HG03175 (cell line): ENCODE results near the gene TNRC18.
"Not testable (repeated sequence)": the region's sequence is repeated elsewhere in the genome, so short reads cannot be mapped to it uniquely, and the experiment has no call there.

Experiments used
- ATAC-seq: cut with Tn5 transposase; IDR thresholded peaks from one replicate; pipeline ENCODE4 v1.9.1; 2021; ENCODE audit warnings: mild to moderate bottlenecking, moderate library complexity; ENCODE audit not compliant: unreplicated experiment

Gene TNRC18

DNA sequence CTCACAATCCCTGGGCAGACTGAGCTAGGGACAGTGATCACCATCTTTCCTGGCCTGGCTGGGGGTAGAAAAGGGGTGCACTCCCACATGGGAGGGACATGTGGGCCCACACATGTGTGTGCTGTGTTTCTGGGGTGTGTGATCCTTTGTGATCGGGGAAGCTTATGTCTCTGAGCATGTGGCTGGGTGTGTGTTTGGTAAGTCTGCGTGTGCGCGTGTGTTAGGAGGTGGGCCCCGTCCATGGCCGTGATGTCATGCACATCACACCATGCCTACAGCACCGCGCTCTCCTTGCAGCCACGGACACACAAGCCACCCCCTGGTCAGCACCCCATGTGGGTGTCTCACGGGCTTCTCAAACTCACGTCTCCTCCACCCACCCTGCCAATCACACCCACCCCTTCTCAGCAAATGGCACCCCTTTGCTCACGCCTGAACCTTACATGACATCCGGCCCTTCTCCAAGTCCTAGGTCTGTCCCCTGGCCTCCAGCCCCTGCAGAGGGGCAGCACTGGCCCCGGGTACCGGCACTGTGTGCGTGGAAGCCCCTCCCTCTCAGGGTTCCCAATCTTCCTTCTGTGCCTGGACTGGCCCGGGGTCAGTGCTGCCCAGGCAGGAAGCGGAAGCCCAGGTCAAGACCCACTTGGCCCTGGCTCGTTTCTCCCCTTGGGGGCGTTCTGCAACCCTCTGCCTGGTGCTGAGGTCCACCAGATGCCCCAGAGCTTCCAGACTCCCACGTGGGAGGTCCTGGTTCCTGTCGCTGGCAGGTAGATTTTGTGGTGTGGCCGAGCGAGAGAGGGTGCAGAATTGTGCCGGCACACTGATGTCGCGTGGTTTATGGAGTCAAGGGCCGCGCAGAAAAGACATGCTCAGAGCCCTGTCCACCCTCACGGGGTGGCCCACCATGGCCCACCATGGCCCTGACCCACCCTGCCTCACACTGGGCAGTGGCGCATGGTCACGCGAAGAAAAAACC lies 128.3 kb downstream of the TNRC18 start:
- ATAC-seq = no peak

DNA sequence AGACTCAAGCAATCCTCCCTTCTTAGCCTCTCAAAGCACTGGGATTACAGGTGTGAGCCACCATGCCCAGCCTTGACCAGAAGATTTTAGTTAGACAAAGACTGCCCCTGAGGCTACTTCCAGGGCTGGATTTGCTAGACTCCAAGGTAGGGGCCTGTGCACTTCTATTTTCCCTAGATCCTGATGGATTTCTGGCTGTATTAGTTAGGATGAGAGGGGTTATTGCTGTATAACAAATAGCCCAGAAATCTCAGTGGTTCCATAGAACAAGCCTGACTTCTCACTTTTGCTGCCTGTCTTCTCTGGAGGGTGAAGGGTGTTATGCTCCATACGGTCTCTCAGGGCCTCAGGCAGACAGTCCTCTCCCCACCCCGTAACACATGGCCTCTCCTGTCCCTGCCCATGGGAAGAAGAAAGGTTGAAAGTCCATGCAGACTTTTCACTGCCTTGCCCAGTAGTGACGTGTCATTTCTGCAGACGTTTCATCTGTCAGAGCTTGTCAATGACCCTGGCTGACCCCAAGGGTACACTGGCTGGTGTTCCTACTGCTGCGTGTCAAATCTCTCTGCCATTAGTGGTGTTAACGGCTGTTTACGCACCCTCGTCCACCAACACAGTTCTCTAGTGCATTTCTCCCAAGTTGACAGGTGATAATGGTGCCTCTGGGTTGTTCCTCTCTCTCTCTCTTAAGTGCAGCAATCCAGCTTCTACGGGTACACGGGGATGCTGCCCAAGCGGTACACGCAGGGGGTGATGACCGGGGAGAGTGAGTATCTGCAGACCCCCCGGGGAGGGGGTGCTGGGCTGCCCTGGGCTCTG lies 129.3 kb downstream of the TNRC18 start:
- ATAC-seq = no peak

- not testable (repeated sequence) for ATAC-seq
These were observed 131.8 kb downstream of the TNRC18 start for GRCh38 chr7:5291711-5292335.

- no peak for ATAC-seq
These were observed 132.3 kb downstream of the TNRC18 start for GRCh38 chr7:5291301-5291700.

GRCh38 chr7:5289355-5289754 lies 134.3 kb downstream of the TNRC18 start:
- no peak for ATAC-seq

- ATAC-seq = not testable (repeated sequence)
These were observed 135.1 kb downstream of the TNRC18 start for GRCh38 chr7:5288560-5288959.

GRCh38 chr7:5287802-5288201 lies 135.8 kb downstream of the TNRC18 start:
- no peak for ATAC-seq

DNA sequence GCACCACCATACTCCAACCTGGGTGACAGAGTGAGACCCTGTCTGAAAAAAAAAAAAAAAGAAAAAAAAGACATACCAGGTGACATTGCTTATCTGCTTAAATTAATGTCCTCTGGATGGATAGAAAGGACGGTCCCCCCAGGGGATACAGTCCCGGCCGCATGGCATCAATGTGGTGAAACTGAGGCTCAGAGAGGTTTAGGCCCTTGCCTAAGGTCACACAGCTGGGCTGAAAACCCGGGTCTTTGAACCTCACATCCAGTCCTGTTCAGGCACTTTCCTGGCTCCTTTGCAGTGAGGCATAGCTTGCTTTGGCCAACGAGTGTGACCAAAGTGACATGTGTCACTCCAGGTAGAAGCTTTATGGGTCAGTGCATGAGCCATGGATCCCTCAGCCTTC lies 136.3 kb downstream of the TNRC18 start:
- ATAC-seq = not testable (repeated sequence)

GRCh38 chr7:5286933-5287332 lies 136.7 kb downstream of the TNRC18 start:
- ATAC-seq = no peak

GRCh38 chr7:5284304-5285281 lies 139.0 kb downstream of the TNRC18 start:
- ATAC-seq = no peak

DNA sequence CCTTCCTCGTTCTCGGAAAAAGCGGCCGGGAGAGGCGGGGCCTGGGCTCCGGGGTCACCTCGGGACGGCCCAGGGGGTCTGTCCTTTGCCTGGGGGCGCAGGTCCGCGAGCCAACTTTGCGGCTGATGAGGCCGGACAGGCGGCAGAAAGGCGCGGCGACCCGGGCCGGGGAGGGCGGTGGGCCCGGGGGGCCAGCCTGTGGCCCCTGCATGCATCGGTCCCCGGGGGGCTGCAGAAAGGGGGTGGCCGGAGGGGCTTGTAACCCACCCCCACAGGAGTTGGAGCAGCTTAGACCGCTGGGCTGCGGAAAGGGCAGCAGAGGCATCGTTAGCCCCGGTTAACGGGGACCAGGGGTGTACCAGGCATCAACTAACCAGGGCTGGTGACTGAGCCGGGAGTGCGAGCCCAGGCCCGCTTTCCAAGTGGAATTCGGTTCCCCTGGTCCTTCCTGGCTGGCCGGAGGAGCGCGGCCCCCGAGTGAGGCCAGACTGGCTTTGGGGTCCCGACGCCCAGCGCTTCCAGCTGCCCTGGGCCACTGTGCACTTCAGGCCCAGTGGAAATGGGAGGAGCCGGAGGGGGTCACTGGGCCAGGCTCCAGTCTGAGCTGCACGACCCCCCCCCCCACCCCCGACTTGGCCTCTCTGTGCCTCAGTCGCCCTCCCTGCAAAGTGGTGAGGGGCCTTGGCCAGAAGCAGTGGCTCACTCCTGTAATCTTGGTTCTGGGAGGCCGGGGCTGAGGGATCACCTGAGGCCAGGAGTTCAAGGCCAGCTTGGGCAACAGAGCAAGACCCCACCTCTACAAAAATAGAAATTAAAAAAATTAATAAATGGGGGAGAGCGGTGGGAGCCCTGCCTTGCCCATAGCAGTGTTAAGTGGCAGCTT lies 140.0 kb downstream of the TNRC18 start:
- no peak for ATAC-seq

DNA sequence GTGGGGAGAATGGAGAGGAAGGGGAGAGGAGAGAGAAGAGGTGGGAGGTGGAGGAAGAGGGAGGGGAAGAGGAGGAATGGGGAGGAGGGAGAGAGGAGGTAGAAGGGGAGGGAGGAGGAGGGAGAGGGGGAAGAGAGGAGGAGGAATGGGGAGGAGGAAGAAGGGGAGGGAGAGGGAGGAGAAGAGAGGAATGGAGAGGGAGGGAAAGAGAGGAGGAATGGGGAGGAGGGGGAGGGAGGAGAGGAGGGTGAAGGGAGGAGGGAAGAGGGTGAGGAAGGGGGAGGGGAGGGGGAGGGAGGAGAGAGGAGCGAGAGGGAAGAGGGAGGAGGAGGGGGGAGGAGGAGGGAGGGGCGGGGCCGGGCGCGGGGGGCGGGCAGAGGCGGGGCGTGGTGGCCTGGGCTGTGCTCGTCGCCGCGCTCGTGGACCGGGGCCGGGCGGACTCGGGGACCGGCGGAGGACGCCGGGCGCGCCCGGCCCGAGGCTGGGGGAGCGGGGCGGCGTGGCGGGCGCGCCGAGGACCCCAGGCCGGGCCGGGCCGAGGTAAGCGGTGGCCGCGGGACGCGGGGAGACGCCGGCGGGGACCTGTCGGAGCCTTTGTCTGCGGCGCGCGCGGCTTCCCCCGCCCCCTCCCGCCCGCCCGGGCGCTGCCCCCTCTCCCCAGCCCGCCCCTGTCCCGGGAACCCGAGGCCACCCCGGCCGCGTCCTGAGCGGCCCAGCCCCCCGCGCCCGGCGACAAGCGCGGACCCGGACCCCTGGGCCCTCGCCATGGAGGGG lies 140.9 kb downstream of the TNRC18 start, which contains the start of gene SLC29A4:
Gene SLC29A4 (plus strand): TSS at position 401 of the 774 bp plus-strand sequence. CDS start 4,874 bp downstream, outside the sequence.
- ATAC-seq = no peak

- not testable (repeated sequence) for ATAC-seq
These were observed 141.8 kb downstream of the TNRC18 start for GRCh38 chr7:5281598-5282500.

DNA sequence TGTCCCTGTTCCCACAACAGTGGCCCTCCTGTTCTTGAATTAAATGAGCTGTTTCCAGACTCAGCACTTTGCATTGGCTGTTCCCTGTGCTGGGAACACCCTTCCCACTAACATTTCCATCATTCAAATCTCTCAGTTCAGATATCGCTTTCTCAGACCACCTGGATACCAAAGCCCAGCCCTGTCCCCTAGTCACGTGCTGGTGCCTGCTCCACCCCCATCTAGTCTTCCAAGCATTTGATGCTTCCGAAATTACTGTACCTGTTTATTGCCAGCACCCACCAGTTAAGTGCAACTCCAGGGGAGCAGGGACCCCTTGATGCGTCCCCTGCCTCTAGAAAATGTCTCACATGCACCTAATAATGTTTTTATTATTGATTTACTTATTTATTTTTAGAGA lies 143.9 kb downstream of the TNRC18 start:
- no peak for ATAC-seq

- ATAC-seq = no peak
These were observed 144.9 kb downstream of the TNRC18 start for GRCh38 chr7:5278766-5279165.

- ATAC-seq = no peak
These were observed 147.0 kb downstream of the TNRC18 start for GRCh38 chr7:5276611-5277010.

DNA sequence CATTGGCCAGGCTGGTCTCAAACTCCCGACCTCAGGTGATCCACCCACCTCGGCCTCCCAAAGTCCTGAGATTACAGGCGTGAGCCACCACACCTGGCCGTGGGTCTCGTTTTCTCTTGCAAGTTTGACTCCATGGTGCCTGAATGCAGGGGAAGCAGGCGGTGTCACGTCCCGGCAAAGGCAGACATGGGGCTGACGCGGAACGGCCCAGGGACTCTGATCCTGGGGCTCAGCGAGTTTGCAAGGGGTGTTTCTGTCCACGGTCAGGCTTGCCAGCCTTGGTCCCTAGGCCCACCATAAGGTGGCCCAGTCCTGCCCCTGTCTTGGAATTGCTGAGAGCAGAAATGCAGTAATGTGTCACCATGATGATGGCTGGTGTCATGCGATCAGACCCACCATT lies 147.5 kb downstream of the TNRC18 start:
- not testable (repeated sequence) for ATAC-seq
